Lower lobe of right lung (tissue), 2 donors: ENCODE data around the gene PDE6G. TPM values are rescaled to one million over a fixed set of nuclear protein-coding genes. Genes with fewer than 3 reads are reported as not detected.

Source experiments
- ATAC-seq, 2 donors: fragments of 200-7000 bp; cut with Tn5 transposase; one replicate each; pipeline ENCODE4 v1.9.1; 2020 to 2022; ENCODE audit warnings: mild to moderate bottlenecking in 2 of 2, moderate library complexity in 2 of 2
- DNase-seq: peaks from one replicate; pipeline ENCODE4 v3.0.0-alpha.2; 2020
- H3K27ac ChIP-seq: fragments of 200-600 bp; one replicate; pipeline ENCODE4 v1.8.0; 2022
- H3K27me3 ChIP-seq: fragments of 200-600 bp; one replicate; pipeline ENCODE4 v1.8.0; 2022; ENCODE audit warnings: low read depth
- H3K36me3 ChIP-seq: fragments of 200-600 bp; one replicate; pipeline ENCODE4 v1.8.0; 2022; ENCODE audit warnings: mild to moderate bottlenecking
- H3K4me1 ChIP-seq: fragments of 200-600 bp; one replicate; pipeline ENCODE4 v1.8.0; 2022
- H3K4me3 ChIP-seq: fragments of 200-600 bp; one replicate; pipeline ENCODE4 v1.8.0; 2022; ENCODE audit warnings: mild to moderate bottlenecking
- H3K9me3 ChIP-seq: fragments of 200-600 bp; one replicate; pipeline ENCODE4 v1.8.0; 2022
- intact Hi-C: fragments of 100-400 bp; cut with DNase I; formaldehyde crosslinking; loops from one replicate; pipeline ENCODE4 v1.11.0; 2022
- total RNA-seq: library from RNA; stranded (reverse); fragmentation: NEBNext Ultra II Directional; extraction: Animal tissue kit (Norgen Biotek cat#: 25700); gene quantifications from one replicate; pipeline ENCODE4 v1.2.1, GENCODE V29; 2021
- TF ChIP-seq, protein P1 (sequence below): fragments of 200-600 bp; IDR thresholded peaks from one replicate; pipeline ENCODE4 v1.8.0; 2022; ENCODE audit warnings: antibody characterized with exemption, mild to moderate bottlenecking
- donor health status: DM: no; HTN: yes; CAD: no; lungs with severe emphysema.

The PDE6G gene
- total RNA-seq, 1 donor from 2014 or later, result 2.0 TPM

- Histone ChIP-seq H3K4me3 (no peak overlapping the region), H3K9me3 (no peaks in the 10 kb centered on the region), H3K36me3 (peaks cover 51% of the 10 kb centered on the region), H3K27ac (no peak overlapping the region), H3K4me1 (no peaks in the 10 kb centered on the region), H3K27me3 (no peaks in the 10 kb centered on the region)
- no peak for DNase-seq
- ATAC-seq, result no peak
- TF ChIP-seq, protein P1, sequence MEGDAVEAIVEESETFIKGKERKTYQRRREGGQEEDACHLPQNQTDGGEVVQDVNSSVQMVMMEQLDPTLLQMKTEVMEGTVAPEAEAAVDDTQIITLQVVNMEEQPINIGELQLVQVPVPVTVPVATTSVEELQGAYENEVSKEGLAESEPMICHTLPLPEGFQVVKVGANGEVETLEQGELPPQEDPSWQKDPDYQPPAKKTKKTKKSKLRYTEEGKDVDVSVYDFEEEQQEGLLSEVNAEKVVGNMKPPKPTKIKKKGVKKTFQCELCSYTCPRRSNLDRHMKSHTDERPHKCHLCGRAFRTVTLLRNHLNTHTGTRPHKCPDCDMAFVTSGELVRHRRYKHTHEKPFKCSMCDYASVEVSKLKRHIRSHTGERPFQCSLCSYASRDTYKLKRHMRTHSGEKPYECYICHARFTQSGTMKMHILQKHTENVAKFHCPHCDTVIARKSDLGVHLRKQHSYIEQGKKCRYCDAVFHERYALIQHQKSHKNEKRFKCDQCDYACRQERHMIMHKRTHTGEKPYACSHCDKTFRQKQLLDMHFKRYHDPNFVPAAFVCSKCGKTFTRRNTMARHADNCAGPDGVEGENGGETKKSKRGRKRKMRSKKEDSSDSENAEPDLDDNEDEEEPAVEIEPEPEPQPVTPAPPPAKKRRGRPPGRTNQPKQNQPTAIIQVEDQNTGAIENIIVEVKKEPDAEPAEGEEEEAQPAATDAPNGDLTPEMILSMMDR, result no peak
- intact Hi-C loops, result no loop called here
These were observed 17.4 kb upstream of the PDE6G start for GRCh38 chr17:81673561-81674258.

DNA sequence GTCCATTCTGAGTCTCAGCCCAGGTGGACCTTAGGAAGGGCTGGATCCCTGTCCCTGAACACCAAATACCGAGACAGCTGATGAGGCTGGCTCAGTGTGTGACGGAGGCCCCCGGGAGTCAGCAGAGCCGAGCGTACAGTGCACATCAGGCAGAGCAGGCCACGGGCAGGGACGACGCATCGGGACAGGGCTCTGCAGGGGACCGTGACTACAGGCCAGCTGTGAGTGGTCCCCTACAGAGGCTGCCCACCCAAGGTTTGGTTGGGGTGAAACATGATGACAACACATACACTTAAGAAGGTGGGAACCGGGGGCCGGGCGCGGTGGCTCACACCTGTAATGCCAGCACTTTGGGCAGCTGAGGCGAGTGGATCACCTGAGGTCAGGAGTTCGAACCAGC lies 16.6 kb upstream of the PDE6G start:
- Histone ChIP-seq H3K36me3 (peaks cover 51% of the 10 kb centered on the region), H3K4me1 (peaks cover 5% of the 10 kb centered on the region), H3K27ac (no peak overlapping the region), H3K27me3 (no peaks in the 10 kb centered on the region), H3K9me3 (no peaks in the 10 kb centered on the region), H3K4me3 (no peak overlapping the region)
- ATAC-seq, result peak in 1 of 2 donors; percentile 11
- intact Hi-C loops, result no loop called here
- TF ChIP-seq, protein P1, result no peak
- DNase-seq, result no peak

DNA sequence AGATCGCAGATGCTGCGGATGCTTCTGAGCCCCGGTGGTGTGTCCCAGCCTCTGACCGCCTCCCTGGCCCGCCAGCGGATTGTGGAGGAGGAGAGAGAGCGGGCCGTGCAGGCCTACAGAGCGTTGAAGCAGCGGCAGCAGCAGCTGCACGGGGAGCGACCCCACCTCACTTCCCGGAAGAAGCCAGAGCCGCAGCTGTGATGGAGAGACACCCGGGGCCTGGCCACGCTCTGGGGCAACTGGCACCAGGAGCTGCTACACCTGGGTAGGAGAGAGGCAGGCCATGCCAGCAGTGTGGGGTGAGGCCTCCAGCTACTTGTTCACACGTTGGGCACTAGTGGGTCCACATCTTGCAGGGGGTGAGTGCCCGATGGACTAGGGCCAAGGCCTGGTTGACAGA lies 16.2 kb upstream of the PDE6G start:
- DNase-seq, result no peak
- Histone ChIP-seq H3K9me3 (no peaks in the 10 kb centered on the region), H3K4me1 (peaks cover 9% of the 10 kb centered on the region), H3K4me3 (no peak overlapping the region), H3K27me3 (no peaks in the 10 kb centered on the region), H3K27ac (no peak overlapping the region), H3K36me3 (peaks cover 51% of the 10 kb centered on the region)
- intact Hi-C loops, result no loop called here
- no peak for ATAC-seq
- TF ChIP-seq, protein P1, result no peak

DNA sequence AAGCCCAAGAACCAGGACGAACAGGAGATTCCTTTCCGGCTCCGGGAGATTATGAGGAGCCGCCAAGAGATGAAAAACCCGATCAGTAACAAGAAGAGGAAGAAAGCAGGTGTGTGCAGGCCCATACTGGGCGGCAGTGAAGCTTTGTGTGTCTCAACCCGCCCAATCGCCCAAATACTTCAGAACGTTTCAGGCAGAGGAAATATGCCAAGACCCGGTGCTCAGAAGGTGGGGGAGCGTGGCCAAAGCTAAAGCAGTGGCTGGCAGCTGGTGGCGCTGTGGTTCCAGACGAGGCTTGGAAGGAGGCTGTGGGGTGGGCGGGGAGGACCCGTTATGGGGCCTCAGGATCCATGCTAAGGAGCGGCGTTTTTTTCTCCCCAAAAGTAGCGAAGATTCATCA lies 11.4 kb upstream of the PDE6G start:
- H3K4me3 ChIP-seq, result peak overlapping the region; percentile 100
- H3K4me1 ChIP-seq, result peaks cover 31% of the 10 kb centered on the region
- intact Hi-C loops, result no loop called here
- H3K9me3 ChIP-seq, result no peaks in the 10 kb centered on the region
- H3K36me3 ChIP-seq, result peaks cover 46% of the 10 kb centered on the region
- TF ChIP-seq, protein P1, result no peak
- no peak for ATAC-seq
- H3K27me3 ChIP-seq, result no peaks in the 10 kb centered on the region
- no peak for DNase-seq
- no peak overlapping the region for H3K27ac ChIP-seq

- H3K9me3 ChIP-seq, result no peaks in the 10 kb centered on the region
- DNase-seq, result peak; percentile 98
- no peaks in the 10 kb centered on the region for H3K27me3 ChIP-seq
- peak; percentile 98 to 99 for ATAC-seq
- peak within 1 kb of the TSS; percentile 93 for H3K27ac ChIP-seq
- intact Hi-C loops, result no loop called here
- peaks cover 31% of the 10 kb centered on the region for H3K4me1 ChIP-seq
- TF ChIP-seq, protein P1, result no peak
- H3K36me3 ChIP-seq, result peaks cover 34% of the 10 kb centered on the region
- H3K4me3 ChIP-seq, result peak within 1 kb of the TSS; percentile 100
These were observed 10.2 kb upstream of the PDE6G start, which contains the start of the genes CCDC137 and OXLD1 for GRCh38 chr17:81666342-81667191. Gene CCDC137 (plus strand): TSS chr17:81666737. CDS start chr17:81666767, 30 bp downstream. Gene OXLD1 (minus strand): TSS chr17:81666605. CDS start chr17:81666577, 28 bp downstream.
